Smooth muscle cell (in vitro differentiated cells): ENCODE results near the gene QSOX2. TPM values are rescaled to one million over a fixed set of nuclear protein-coding genes. Genes with fewer than 3 reads are reported as not detected.

ENCODE experiments used
- DNase-seq: peaks from one replicate; lab custom pipeline; 2025; ENCODE audit not compliant: unreplicated experiment; lab: John Stamatoyannopoulos, UW
- H2AFZ ChIP-seq: fragments of 200-600 bp; sonication (generic); 2 replicates; pipeline ENCODE4 v1.6.0; 2016; ENCODE audit warnings: antibody characterized with exemption, low read depth, mild to moderate bottlenecking
- H3F3A ChIP-seq: fragments of 200-600 bp; sonication (generic); 2 replicates; pipeline ENCODE4 v1.6.0; 2017; ENCODE audit warnings: antibody characterized with exemption, low read depth
- H3K27ac ChIP-seq: fragments of 200-600 bp; sonication (generic); 2 replicates; pipeline ENCODE4 v1.5.1; 2016; ENCODE audit warnings: low read depth, mild to moderate bottlenecking
- H3K27me3 ChIP-seq: fragments of 200-600 bp; sonication (generic); 2 replicates; pipeline ENCODE4 v1.6.1; 2016; ENCODE audit warnings: low read depth, mild to moderate bottlenecking
- H3K36me3 ChIP-seq: fragments of 200-600 bp; sonication (generic); 2 replicates; pipeline ENCODE4 v1.5.1; 2016; ENCODE audit warnings: low read depth
- H3K4me1 ChIP-seq: fragments of 200-600 bp; sonication (generic); 2 replicates; pipeline ENCODE4 v1.5.1; 2016; ENCODE audit warnings: low read depth
- H3K4me2 ChIP-seq: fragments of 200-600 bp; sonication (generic); 2 replicates; pipeline ENCODE4 v1.6.0; 2016; ENCODE audit warnings: mild to moderate bottlenecking
- H3K4me3 ChIP-seq: fragments of 200-600 bp; sonication (generic); 2 replicates; pipeline ENCODE4 v1.5.1; 2016; ENCODE audit warnings: mild to moderate bottlenecking
- H3K79me2 ChIP-seq: fragments of 200-600 bp; sonication (generic); 2 replicates; pipeline ENCODE4 v1.6.0; 2016; ENCODE audit warnings: low read depth, mild to moderate bottlenecking
- H3K9ac ChIP-seq: fragments of 200-600 bp; sonication (generic); 2 replicates; pipeline ENCODE4 v1.6.0; 2016; ENCODE audit warnings: low read depth
- H3K9me3 ChIP-seq: fragments of 200-600 bp; sonication (generic); replicated peaks from 2 replicates; pipeline ENCODE4 v1.5.1; 2016; ENCODE audit warnings: low read depth
- H4K20me1 ChIP-seq: fragments of 200-600 bp; sonication (generic); 2 replicates; pipeline ENCODE4 v1.6.0; 2016; ENCODE audit warnings: low read depth
- CTCF ChIP-seq: fragments of 200-600 bp; sonication (generic); IDR thresholded peaks from 2 replicates; pipeline ENCODE4 v1.5.1; 2017; ENCODE audit warnings: borderline replicate concordance, mild to moderate bottlenecking, antibody characterized with exemption; ENCODE audit not compliant: insufficient read depth, poor library complexity, severe bottlenecking
- WGBS: methylation state at CpG from one replicate; pipeline ENCODE4 v1.1.7; 2016; ENCODE audit warnings: low lambda C conversion rate; 5-methylcytosine and 5-hydroxymethylcytosine counted together
- polyA plus RNA-seq: library from polyadenylated mRNA; unstranded; fragments of >200 nt; fragmentation: Nextera tagmentation; extraction: Ambion mirVana; gene quantifications from 2 replicates; pipeline ENCODE4 v1.2.1, GENCODE V29; 2016
- total RNA-seq: library from RNA; depleted of rRNA; stranded (reverse); fragments of >200 nt; gene quantifications from 2 replicates; pipeline ENCODE4 v1.2.3, GENCODE V29; 2014

QSOX2 gene
- total and polyA plus RNA-seq, 2 experiments from 2014 or later, result 1.9 to 8.7 TPM

GRCh38 chr9:136249877-136250559 is 4.4 kb upstream of the QSOX2 start:
- Histone ChIP-seq H3K27ac (no peak overlapping the region), H3K27me3 (no peaks in the 10 kb centered on the region), H3K79me2 (no peaks in the 10 kb centered on the region), H3K9me3 (no peaks in the 10 kb centered on the region), H3K36me3 (no peaks in the 10 kb centered on the region), H3K9ac (no peak overlapping the region), H3K4me1 (peaks cover 5% of the 10 kb centered on the region), H3K4me2 (no peak overlapping the region), H3K4me3 (no peak overlapping the region), H3F3A (no peaks in the 10 kb centered on the region), H2AFZ (no peak overlapping the region), H4K20me1 (no peaks in the 10 kb centered on the region)
- no peak for DNase-seq
- 89% methylated on average over 30 of the region's 30 CpGs for WGBS
- no peak for TF ChIP-seq CTCF

- 87% methylated on average over 25 of the region's 30 CpGs for WGBS
- Histone ChIP-seq H3K4me1 (peaks cover 10% of the 10 kb centered on the region), H3K4me3 (no peak overlapping the region), H4K20me1 (peaks cover 2% of the 10 kb centered on the region), H3K27me3 (no peaks in the 10 kb centered on the region), H3K9me3 (no peaks in the 10 kb centered on the region), H3K79me2 (no peaks in the 10 kb centered on the region), H3K9ac (no peak overlapping the region), H3F3A (no peaks in the 10 kb centered on the region), H3K36me3 (no peaks in the 10 kb centered on the region), H3K27ac (no peak overlapping the region), H3K4me2 (no peak overlapping the region), H2AFZ (no peak overlapping the region)
- no peak for DNase-seq
- no peak for TF ChIP-seq CTCF
These were observed 3.6 kb upstream of the QSOX2 start for GRCh38 chr9:136248951-136249876.

GRCh38 chr9:136247947-136248637 is 2.5 kb upstream of the QSOX2 start:
- WGBS, result 78% methylated on average over 24 of the region's 24 CpGs
- no peaks in the 10 kb centered on the region for H3F3A ChIP-seq
- no peak overlapping the region for H3K4me3 ChIP-seq
- H2AFZ ChIP-seq, result no peak overlapping the region
- peaks cover 6% of the 10 kb centered on the region for H3K79me2 ChIP-seq
- H3K27me3 ChIP-seq, result no peaks in the 10 kb centered on the region
- DNase-seq, result no peak
- no peaks in the 10 kb centered on the region for H3K36me3 ChIP-seq
- H3K4me1 ChIP-seq, result peaks cover 16% of the 10 kb centered on the region
- H3K4me2 ChIP-seq, result no peak overlapping the region
- H4K20me1 ChIP-seq, result peaks cover 14% of the 10 kb centered on the region
- no peaks in the 10 kb centered on the region for H3K9me3 ChIP-seq
- TF ChIP-seq CTCF, result no peak
- no peak overlapping the region for H3K9ac ChIP-seq
- H3K27ac ChIP-seq, result no peak overlapping the region
